ENCODE data around the gene KAZN.

Gene KAZN

DNA sequence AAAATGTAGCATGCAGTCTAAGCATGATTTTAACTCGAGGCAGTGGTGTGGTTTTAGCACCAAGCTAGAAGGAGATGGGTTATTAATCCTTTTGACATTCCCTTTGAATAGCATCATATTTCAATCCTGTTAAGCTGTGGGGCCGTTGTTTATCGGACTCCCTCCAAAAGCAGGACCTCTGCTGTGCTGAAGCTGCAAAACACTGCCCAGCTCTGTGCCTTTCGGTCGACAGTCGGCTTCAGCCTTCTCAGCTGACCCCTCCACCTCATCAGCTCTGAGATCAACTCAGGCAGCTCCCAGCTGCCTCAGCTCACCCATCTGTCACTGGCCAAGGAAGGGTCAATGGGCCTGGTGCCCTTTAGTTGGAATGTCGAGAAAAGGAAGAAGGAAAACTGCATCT is 95.5 kb downstream of the KAZN start:
- Histone ChIP-seq H3K9me2 (replicated peaks; ENCODE audit: control insufficient read depth, low read length) (no peaks in the 10 kb centered on the region), H3K4me1 (ENCODE audit: control insufficient read depth, low read length) (no peaks in the 10 kb centered on the region), H4K20me1 (ENCODE audit: control insufficient read depth, insufficient read depth, low read depth, low read length) (no peaks in the 10 kb centered on the region), H3K27me3 (ENCODE audit: control insufficient read depth, low read length) (peaks cover 3% of the 10 kb centered on the region; the same call in 1 of the 2 replicates), H3K79me2 (ENCODE audit: control insufficient read depth, low read length) (no peaks in the 10 kb centered on the region), H3K27ac (ENCODE audit: low read depth, low read length) (no peak overlapping the region), H3K9me3 (ENCODE audit: control insufficient read depth, insufficient read depth, low read length) (no peaks in the 10 kb centered on the region), H3F3A (ENCODE audit: control insufficient read depth, insufficient read depth) (no peaks in the 10 kb centered on the region), H3K4me3 (ENCODE audit: low read length) (no peak overlapping the region), H3K4me2 (ENCODE audit: low read length) (no peak overlapping the region), H3K36me3 (ENCODE audit: control insufficient read depth, low read length) (no peaks in the 10 kb centered on the region)
- no peak for TF ChIP-seq EZH2phosphoT487 (IDR thresholded peaks at IDR 0.05; ENCODE audit: borderline replicate concordance, low read length)
- TF ChIP-seq, protein P1, sequence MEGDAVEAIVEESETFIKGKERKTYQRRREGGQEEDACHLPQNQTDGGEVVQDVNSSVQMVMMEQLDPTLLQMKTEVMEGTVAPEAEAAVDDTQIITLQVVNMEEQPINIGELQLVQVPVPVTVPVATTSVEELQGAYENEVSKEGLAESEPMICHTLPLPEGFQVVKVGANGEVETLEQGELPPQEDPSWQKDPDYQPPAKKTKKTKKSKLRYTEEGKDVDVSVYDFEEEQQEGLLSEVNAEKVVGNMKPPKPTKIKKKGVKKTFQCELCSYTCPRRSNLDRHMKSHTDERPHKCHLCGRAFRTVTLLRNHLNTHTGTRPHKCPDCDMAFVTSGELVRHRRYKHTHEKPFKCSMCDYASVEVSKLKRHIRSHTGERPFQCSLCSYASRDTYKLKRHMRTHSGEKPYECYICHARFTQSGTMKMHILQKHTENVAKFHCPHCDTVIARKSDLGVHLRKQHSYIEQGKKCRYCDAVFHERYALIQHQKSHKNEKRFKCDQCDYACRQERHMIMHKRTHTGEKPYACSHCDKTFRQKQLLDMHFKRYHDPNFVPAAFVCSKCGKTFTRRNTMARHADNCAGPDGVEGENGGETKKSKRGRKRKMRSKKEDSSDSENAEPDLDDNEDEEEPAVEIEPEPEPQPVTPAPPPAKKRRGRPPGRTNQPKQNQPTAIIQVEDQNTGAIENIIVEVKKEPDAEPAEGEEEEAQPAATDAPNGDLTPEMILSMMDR (IDR thresholded peaks at IDR 0.05; ENCODE audit: low read depth, low read length, poor library complexity, severe bottlenecking), result no peak

DNA sequence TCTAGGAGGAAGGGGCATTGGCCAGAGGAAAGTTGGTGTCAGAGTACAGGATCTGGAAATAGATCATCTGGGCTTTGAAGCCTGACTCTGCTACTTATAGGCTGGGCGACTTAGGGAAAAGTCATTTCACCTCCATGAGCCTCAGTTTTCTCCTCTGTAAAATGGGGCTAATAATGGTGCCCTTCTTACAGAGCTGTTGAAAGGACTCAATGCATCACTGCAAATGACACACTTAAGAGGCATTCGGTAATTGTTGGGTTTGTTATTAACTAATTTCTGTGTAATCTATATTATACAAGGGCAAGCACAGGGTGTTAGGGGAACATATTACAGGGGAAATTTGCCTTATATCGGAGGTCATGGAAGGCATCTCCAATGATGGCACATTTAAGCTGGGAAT is 96.1 kb downstream of the KAZN start:
- H3K27ac ChIP-seq (ENCODE audit: low read depth, low read length), result no peak overlapping the region
- TF ChIP-seq, protein P1 (IDR thresholded peaks at IDR 0.05; ENCODE audit: low read depth, low read length, poor library complexity, severe bottlenecking), result no peak
- no peak for TF ChIP-seq EZH2phosphoT487 (IDR thresholded peaks at IDR 0.05; ENCODE audit: borderline replicate concordance, low read length)
- H3K9me3 ChIP-seq (ENCODE audit: control insufficient read depth, insufficient read depth, low read length), result no peaks in the 10 kb centered on the region
- no peaks in the 10 kb centered on the region for H3F3A ChIP-seq (ENCODE audit: control insufficient read depth, insufficient read depth)
- H3K9me2 ChIP-seq (replicated peaks; ENCODE audit: control insufficient read depth, low read length), result no peaks in the 10 kb centered on the region
- H3K27me3 ChIP-seq (ENCODE audit: control insufficient read depth, low read length), result peaks cover 3% of the 10 kb centered on the region; the same call in 1 of the 2 replicates
- no peak overlapping the region for H3K4me2 ChIP-seq (ENCODE audit: low read length)
- no peaks in the 10 kb centered on the region for H3K4me1 ChIP-seq (ENCODE audit: control insufficient read depth, low read length)
- H4K20me1 ChIP-seq (ENCODE audit: control insufficient read depth, insufficient read depth, low read depth, low read length), result no peaks in the 10 kb centered on the region
- no peaks in the 10 kb centered on the region for H3K79me2 ChIP-seq (ENCODE audit: control insufficient read depth, low read length)
- no peaks in the 10 kb centered on the region for H3K36me3 ChIP-seq (ENCODE audit: control insufficient read depth, low read length)
- H3K4me3 ChIP-seq (ENCODE audit: low read length), result no peak overlapping the region

DNA sequence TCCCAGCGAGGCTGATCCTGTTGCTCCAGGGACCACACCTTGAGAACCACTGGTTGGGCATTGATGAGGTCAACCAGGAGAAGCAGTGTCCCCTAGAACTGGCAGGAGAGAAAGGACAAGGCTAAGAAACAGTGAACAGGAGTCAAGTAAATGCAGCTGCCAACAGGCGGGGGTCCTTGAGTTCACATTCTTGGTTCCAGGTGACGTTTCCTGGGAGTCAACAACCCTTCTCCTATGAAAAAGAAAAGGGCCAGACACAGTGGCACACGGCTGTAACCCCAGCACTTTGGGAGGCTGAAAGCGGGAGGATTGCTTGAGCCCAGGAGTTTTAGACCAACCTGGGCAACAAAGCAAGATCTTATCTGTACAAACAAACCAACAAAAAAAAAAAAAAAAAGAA is 98.3 kb downstream of the KAZN start:
- no peaks in the 10 kb centered on the region for H3F3A ChIP-seq (ENCODE audit: control insufficient read depth, insufficient read depth)

More for the DNA sequence above, 98.3 kb downstream of the KAZN start:
- H3K27me3 ChIP-seq (ENCODE audit: control insufficient read depth, low read length), result peaks cover 3% of the 10 kb centered on the region; the same call in 1 of the 2 replicates
- no peak overlapping the region for H3K27ac ChIP-seq (ENCODE audit: low read depth, low read length)
- no peaks in the 10 kb centered on the region for H4K20me1 ChIP-seq (ENCODE audit: control insufficient read depth, insufficient read depth, low read depth, low read length)
- H3K9me2 ChIP-seq (replicated peaks; ENCODE audit: control insufficient read depth, low read length), result no peaks in the 10 kb centered on the region
- H3K4me2 ChIP-seq (ENCODE audit: low read length), result no peak overlapping the region
- H3K4me3 ChIP-seq (ENCODE audit: low read length), result no peak overlapping the region
- no peaks in the 10 kb centered on the region for H3K9me3 ChIP-seq (ENCODE audit: control insufficient read depth, insufficient read depth, low read length)
- H3K36me3 ChIP-seq (ENCODE audit: control insufficient read depth, low read length), result no peaks in the 10 kb centered on the region
- H3K4me1 ChIP-seq (ENCODE audit: control insufficient read depth, low read length), result peaks cover 14% of the 10 kb centered on the region
- no peaks in the 10 kb centered on the region for H3K79me2 ChIP-seq (ENCODE audit: control insufficient read depth, low read length)
- TF ChIP-seq EZH2phosphoT487 (IDR thresholded peaks at IDR 0.05; ENCODE audit: borderline replicate concordance, low read length), result no peak
- TF ChIP-seq, protein P1 (IDR thresholded peaks at IDR 0.05; ENCODE audit: low read depth, low read length, poor library complexity, severe bottlenecking), result no peak
